NCI-H2227 treated with DMSO at 0.1 percent for 48 hours (cell line): Measurements from ENCODE around the gene WDR37.
"Not testable (repeated sequence)": the region's sequence is repeated elsewhere in the genome, so short reads cannot be mapped to it uniquely, and the experiment has no call there.

Source experiments
- DNase-seq: peaks from one replicate; lab custom pipeline; 2025; lab: John Stamatoyannopoulos, UW

The WDR37 gene

GRCh38 chr10:1056326-1057105 lies at the start of gene WDR37:
TSS of gene WDR37 (plus strand) at chr10:1056385. CDS start at chr10:1072156, 15,771 bp downstream.
- DNase-seq: peak; percentile 52

- no peak for DNase-seq
Observed at GRCh38 chr10:1006573-1006972, 49.6 kb upstream of the WDR37 start.

GRCh38 chr10:1007583-1007982 lies 48.6 kb upstream of the WDR37 start:
- DNase-seq: no peak

- DNase-seq: no peak
Observed at GRCh38 chr10:1009071-1009494, 47.1 kb upstream of the WDR37 start.

- not testable (repeated sequence) for DNase-seq
Observed at GRCh38 chr10:1009947-1010346, 46.2 kb upstream of the WDR37 start.

- no peak for DNase-seq
Observed at GRCh38 chr10:1010703-1011102, 45.5 kb upstream of the WDR37 start.

GRCh38 chr10:1011696-1012095 lies 44.5 kb upstream of the WDR37 start:
- no peak for DNase-seq

- no peak for DNase-seq
Observed at GRCh38 chr10:1015688-1016087, 40.5 kb upstream of the WDR37 start.

GRCh38 chr10:1019362-1019761 lies 36.8 kb upstream of the WDR37 start:
- DNase-seq: no peak

GRCh38 chr10:1020460-1020859 lies 35.7 kb upstream of the WDR37 start:
- DNase-seq: no peak

- no peak for DNase-seq
Observed at GRCh38 chr10:1020958-1021357, 35.2 kb upstream of the WDR37 start.

GRCh38 chr10:1022413-1022812 lies 33.8 kb upstream of the WDR37 start:
- DNase-seq: no peak

- no peak for DNase-seq
Observed at GRCh38 chr10:1024103-1024502, 32.1 kb upstream of the WDR37 start.

- no peak for DNase-seq
Observed at GRCh38 chr10:1025683-1026082, 30.5 kb upstream of the WDR37 start, which contains the start of gene IDI2. TSS of gene IDI2 (minus strand) at chr10:1025859. CDS start at chr10:1024723, 1,136 bp downstream.

- DNase-seq: no peak
Observed at GRCh38 chr10:1026578-1026977, 29.6 kb upstream of the WDR37 start.

- DNase-seq: no peak
Observed at GRCh38 chr10:1029838-1030237, 26.3 kb upstream of the WDR37 start.

GRCh38 chr10:1033601-1034000 lies 22.6 kb upstream of the WDR37 start:
- no peak for DNase-seq

GRCh38 chr10:1034758-1035157 lies 21.4 kb upstream of the WDR37 start:
- DNase-seq: no peak

- no peak for DNase-seq
Observed at GRCh38 chr10:1035201-1035600, 21.0 kb upstream of the WDR37 start.

GRCh38 chr10:1036341-1036791 lies 19.8 kb upstream of the WDR37 start:
- no peak for DNase-seq

GRCh38 chr10:1037098-1037497 lies 19.1 kb upstream of the WDR37 start:
- no peak for DNase-seq

GRCh38 chr10:1038769-1039168 lies 17.4 kb upstream of the WDR37 start:
- not testable (repeated sequence) for DNase-seq

- no peak for DNase-seq
Observed at GRCh38 chr10:1040133-1040532, 16.1 kb upstream of the WDR37 start.

GRCh38 chr10:1041514-1041913 lies 14.7 kb upstream of the WDR37 start:
- DNase-seq: no peak
